ENCODE data around the gene KRTAP19-5.
"Not testable (repeated sequence)": the region's sequence is repeated elsewhere in the genome, so short reads cannot be mapped to it uniquely, and the experiment has no call there.

The KRTAP19-5 gene

GRCh38 chr21:30502041-30502440 lies at the start of gene KRTAP19-5:
Gene KRTAP19-5 (minus strand): TSS chr21:30502141. CDS start chr21:30502090, 51 bp downstream.
- no peak for DNase-seq (ENCODE audit: low spot score)

GRCh38 chr21:30541764-30542163 lies 39.8 kb upstream of the KRTAP19-5 start, which contains the start of gene KRTAP19-6:
Gene KRTAP19-6 (minus strand): TSS chr21:30541864. CDS start chr21:30541833, 31 bp downstream.
- DNase-seq (ENCODE audit: low spot score), result no peak

- no peak for DNase-seq (ENCODE audit: low spot score)
Observed at GRCh38 chr21:30518876-30519275, 16.9 kb upstream of the KRTAP19-5 start.

- DNase-seq (ENCODE audit: low spot score), result no peak
Observed at GRCh38 chr21:30515681-30516080, 13.7 kb upstream of the KRTAP19-5 start.

GRCh38 chr21:30505621-30506205 lies 3.8 kb upstream of the KRTAP19-5 start:
- not testable (repeated sequence) for DNase-seq (ENCODE audit: low spot score)

- no peak for DNase-seq (ENCODE audit: low spot score)
Observed at GRCh38 chr21:30497065-30497464, 4.9 kb downstream of the KRTAP19-5 start, which contains the start of gene KRTAP19-4. Gene KRTAP19-4 (minus strand): TSS chr21:30497165. CDS start chr21:30497110, 55 bp downstream.

GRCh38 chr21:30491963-30492428 lies 9.9 kb downstream of the KRTAP19-5 start, which contains the start of gene KRTAP19-3:
Gene KRTAP19-3 (minus strand): TSS chr21:30492013. CDS start chr21:30491957, 56 bp downstream.
- DNase-seq (ENCODE audit: low spot score), result no peak

- no peak for DNase-seq (ENCODE audit: low spot score)
Observed at GRCh38 chr21:30487336-30487735, 14.6 kb downstream of the KRTAP19-5 start, which contains the start of gene KRTAP19-2. Gene KRTAP19-2 (minus strand): TSS chr21:30487436. CDS start chr21:30487348, 88 bp downstream.

GRCh38 chr21:30486180-30486579 lies 15.8 kb downstream of the KRTAP19-5 start:
- DNase-seq (ENCODE audit: low spot score), result no peak

- DNase-seq (ENCODE audit: low spot score), result no peak
Observed at GRCh38 chr21:30482130-30482529, 19.8 kb downstream of the KRTAP19-5 start.

GRCh38 chr21:30480145-30480544 lies 21.8 kb downstream of the KRTAP19-5 start, which contains the start of gene KRTAP19-1:
Gene KRTAP19-1 (minus strand): TSS chr21:30480367. CDS start chr21:30480317, 50 bp downstream.
- no peak for DNase-seq (ENCODE audit: low spot score)

GRCh38 chr21:30479259-30479658 lies 22.7 kb downstream of the KRTAP19-5 start:
- DNase-seq (ENCODE audit: low spot score), result no peak

- DNase-seq (ENCODE audit: low spot score), result no peak
Observed at GRCh38 chr21:30478004-30478403, 23.9 kb downstream of the KRTAP19-5 start.

- no peak for DNase-seq (ENCODE audit: low spot score)
Observed at GRCh38 chr21:30468900-30469714, 32.8 kb downstream of the KRTAP19-5 start.

- no peak for DNase-seq (ENCODE audit: low spot score)
Observed at GRCh38 chr21:30463713-30464112, 38.2 kb downstream of the KRTAP19-5 start.
